COR-L47 (cell line): ENCODE measurements around the gene RBFOX2.
A peak's percentile ranks its signal among the peaks of the same experiment; 100 is the strongest.
"Not testable (repeated sequence)": the region's sequence is repeated elsewhere in the genome, so short reads cannot be mapped to it uniquely, and the experiment has no call there.

Experiments used
- DNase-seq: peaks from one replicate; lab custom pipeline; 2025; lab: John Stamatoyannopoulos, UW

Gene RBFOX2

GRCh38 chr22:36042240-36042639 is 13.6 kb upstream of the RBFOX2 start:
- DNase-seq: no peak

GRCh38 chr22:36039125-36039524 is 10.5 kb upstream of the RBFOX2 start:
- no peak for DNase-seq

DNA sequence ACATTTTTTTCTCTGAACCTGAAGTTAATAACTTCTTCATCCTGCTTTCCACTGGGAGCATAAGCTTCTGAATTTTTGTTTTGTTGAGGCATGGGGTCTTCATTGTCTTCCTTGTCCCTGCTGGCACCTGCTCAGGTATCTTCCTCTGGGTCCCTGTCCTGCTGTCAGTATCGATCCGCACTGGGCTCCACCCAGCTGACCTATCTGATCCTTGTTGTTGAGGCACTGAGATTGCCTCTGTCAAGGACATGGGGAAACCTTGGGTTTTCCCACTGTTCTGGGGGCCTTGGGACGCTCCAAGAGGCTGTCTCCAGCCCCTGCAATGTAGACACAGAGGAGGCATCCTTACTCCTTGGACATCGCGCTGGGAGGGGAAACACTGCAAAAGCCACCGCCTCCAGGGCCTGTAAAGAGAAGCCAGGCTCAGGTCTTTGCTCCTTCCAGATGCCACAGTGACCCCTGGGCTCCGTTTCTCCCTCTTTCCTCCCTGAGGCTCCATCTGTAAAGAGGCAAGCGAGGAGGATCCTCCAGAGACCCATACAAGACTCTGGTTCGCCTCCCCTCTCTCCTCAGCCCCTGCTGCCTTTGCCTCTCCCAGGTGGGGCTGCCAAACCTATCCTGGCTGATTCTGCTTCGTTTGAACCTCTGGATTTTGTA is 8.6 kb upstream of the RBFOX2 start:
- no peak for DNase-seq

- DNase-seq: no peak
Measured at GRCh38 chr22:36036167-36036624, 7.6 kb upstream of the RBFOX2 start.

DNA sequence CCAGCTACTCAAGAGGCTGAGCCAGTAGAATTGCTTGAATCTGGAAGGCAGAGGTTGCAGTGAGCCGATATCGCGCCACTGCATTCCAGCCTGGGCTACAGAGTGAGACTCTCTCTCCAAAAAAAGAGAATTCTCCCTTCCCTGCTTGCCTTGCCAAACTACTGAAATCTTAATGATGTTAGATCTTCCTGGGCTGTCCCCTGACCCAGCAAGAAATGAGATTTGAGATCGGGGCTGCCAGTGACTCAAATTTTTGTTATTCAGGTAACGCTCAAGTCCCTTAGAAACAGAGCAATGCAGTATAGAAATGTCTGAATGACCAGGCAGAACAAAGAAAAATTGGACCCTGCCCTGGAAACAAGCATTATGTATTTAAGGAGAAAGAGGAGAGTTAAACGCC is 4.0 kb upstream of the RBFOX2 start:
- no peak for DNase-seq

DNA sequence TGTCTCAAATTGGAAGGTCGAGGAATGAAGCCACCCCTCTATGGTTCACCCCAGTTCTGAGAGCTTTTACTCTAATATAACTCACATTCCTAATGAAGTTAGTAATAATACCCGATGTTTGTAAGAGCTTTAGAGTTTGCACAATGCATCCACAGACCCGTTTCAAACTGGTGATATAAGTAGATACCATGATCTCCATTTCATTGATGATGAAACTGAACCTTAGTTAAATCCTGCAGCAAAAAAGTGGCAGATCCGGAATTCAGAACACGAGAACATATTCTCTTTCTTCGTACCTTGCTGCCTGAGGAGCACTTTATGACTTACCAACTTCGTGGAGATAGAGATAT is 757 bp upstream of the RBFOX2 start:
- no peak for DNase-seq

- DNase-seq: peak; percentile 59
Measured at GRCh38 chr22:36027935-36028645, 534 bp downstream of the RBFOX2 start.

- DNase-seq: no peak
Measured at GRCh38 chr22:36027579-36027934, 1.1 kb downstream of the RBFOX2 start.

DNA sequence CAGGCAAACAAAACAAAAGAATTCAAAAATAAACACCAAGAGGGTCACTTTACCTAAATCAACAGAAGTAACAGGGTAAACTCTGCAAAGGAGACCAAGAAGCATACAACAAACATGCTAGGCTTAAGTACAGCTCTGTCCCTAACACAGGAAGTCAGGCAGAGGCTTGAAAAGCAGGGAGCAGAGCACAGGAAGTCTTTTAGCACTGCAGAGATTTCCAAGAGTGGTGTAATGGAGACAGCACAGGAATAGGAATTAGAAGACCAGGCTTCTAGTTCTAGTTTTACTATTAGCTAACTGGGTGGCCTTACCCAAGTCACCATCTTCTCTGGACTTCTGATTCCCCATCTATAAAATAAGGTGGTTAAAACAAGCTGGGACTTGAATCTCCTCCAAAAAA is 1.9 kb downstream of the RBFOX2 start:
- no peak for DNase-seq

DNA sequence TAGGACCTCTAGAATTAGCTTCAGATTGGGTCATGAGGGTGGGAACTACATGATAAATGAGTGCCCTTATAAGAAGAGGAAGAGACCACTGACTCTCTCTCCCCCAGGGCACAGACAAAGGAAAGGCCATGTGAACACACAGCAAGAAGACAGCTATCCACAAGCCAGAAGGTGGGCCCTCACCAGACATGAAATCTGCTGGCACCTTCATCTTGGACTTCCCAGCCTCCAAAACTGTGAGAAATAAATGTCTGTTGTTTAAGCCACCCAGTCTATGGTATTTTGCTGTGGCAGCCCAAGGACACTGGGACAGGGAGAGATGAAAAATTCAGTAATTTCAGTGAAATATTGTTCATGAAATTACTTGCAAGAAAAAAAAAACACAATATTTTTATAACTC is 5.9 kb downstream of the RBFOX2 start:
- no peak for DNase-seq

DNA sequence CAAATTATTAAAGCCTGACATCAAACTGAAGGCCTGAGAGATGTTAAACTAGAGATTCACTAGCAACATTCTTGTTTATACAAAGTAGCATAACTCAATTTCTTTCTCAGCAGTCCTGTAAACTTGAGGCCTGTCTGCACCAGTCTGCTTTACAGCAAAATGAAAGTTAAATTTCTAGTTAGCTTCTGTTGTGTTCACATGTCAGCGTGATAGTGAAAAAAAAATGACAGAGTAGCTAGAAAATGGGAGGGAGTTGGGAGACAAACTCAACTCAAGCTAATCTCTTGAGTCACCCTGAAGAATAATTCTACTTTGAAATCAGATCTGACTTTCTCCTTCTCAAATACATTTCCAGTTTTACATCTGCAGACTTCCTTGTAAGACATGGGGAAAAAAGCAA is 6.5 kb downstream of the RBFOX2 start:
- no peak for DNase-seq

DNA sequence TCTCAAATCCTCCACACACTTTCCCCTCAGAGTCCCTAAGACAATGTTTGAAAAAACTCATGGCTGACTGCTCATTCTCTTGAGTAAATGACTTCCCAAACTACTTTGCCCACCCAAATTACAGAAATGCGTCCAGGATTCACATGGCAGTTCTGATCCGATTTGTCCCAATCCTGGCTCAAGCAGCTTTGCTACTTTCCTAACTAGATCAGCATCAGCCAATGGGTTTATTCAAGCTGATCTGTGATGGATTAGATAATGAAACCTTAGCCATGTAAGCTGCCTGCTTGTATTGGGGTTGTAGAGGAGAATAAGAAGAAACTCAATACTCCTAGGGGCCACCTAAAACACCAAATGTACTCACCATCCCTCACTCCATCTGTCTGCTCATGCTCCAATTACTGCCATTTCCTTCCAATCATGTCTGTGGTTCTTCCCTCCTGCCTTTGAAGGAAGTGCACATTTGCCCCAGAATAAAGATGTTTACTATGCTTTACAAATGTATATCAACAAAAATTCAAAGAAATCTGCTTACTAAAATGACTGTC is 6.9 kb downstream of the RBFOX2 start:
- DNase-seq: no peak

DNA sequence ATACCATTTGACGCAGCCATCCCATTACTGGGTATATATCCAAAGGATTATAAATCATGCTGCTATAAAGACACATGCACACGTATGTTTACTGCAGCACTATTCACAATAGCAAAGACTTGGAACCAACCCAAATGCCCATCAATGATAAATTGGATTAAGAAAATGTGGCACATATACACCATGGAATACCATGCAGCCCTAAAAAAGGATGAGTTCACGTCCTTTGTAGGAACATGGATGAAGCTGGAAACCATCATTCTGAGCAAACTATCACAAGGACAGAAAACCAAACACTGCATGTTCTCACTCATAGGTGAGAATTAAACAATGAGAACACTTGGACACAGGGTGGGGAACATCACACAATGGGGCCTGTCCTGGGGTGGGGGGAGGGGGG is 7.8 kb downstream of the RBFOX2 start:
- DNase-seq: not testable (repeated sequence)

- peak; percentile 31 for DNase-seq
Measured at GRCh38 chr22:36017651-36018091, 11.0 kb downstream of the RBFOX2 start.

DNA sequence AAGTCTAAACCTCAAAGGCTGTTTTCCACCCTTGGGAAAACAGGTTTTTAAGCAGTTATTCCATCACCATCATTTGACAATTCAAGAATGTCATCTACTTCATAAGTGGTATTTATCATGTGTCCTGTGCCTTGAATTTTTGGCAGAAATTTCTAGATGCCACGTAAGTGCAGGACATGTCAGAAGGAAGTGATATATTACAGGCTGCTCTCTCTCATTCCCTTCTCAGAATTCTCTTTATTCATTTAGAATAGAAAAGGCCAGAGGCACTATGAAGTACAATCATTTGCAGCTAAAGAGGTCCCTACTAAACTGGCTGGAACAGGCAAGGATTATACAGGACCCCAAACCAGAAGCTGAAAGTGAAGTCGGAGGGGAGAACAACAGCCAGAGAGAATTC is 11.9 kb downstream of the RBFOX2 start:
- DNase-seq: no peak

DNA sequence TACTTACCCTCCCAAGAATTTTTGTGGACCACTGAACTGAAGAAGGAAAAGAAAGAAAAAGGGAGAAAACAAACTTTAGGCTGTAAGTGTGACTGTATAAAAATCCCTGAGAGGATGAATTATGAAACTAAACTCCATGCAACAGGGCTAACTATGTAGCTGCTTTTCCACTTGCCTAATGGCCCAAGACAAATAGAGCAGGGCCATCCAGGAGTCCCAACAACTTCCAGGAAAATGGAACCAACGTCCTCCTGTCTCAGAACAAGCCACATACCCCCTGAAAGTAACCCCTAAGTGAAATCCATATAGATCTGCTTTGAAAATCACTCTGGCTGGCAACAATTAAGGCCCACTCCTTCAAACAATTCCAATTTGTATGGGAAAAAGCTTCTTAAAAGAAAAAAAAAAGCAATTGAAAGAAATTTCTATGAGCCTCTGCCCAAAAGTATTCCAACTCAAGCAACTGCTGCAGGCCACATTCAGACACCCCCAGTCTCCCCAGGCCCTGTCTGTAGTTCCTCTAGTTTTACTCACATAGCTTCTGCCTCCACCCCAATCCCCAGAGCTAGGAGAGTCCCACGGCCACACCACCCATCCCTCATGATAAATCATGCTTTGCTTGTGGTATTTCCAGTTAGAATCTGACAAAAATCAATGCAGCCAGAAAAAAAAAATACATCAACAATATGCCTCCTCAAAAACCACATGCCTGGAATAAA is 12.7 kb downstream of the RBFOX2 start:
- no peak for DNase-seq

DNA sequence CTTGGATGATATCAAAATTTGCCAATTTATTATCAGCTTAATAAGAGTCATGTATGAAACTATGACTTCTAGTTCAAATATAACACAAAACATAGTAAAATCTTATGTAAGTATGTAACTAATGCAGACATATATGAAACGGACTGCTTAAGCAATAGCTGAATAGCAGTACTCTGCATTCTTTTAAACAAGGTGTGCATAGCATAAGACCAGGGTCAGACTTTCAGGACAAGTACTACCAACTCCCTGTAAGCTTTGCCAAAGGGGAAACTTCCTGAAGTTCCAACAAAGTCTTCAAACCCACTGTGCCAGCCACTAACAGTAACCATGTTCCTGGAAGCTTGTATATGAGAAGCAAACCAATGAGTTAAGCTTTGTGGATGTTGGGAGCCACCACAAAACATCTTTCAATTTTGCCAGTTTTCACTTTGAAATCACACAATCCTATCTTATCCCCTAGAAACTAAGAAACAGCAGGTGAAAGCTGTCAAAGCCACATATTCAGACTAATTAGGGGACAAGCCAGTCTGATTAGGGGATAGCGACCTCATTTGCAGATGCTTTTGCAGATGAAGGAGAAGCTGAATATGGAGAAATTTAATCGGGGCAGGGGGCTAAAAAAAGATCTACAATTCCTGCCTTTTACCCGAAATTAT is 13.3 kb downstream of the RBFOX2 start:
- no peak for DNase-seq

- DNase-seq: no peak
Measured at GRCh38 chr22:36014546-36015074, 14.0 kb downstream of the RBFOX2 start.

DNA sequence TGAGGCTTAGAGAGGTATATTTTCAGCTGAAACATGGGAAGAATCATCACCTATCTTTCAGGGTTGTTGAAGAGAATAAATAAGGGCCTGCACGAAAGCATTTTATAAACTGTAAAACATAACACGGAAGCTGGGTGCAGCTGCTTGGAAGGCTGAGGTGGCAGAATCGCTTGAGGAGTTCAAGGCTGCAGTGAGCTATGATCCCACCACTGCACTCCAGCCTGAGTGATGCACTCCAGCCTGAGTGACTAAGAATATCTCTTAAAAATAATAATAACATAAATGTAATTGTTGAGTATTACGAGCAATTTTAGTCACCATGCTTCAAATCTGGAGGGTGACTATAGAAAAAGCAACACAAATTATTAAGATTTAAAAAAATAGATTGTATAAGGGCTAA is 16.3 kb downstream of the RBFOX2 start:
- no peak for DNase-seq

- DNase-seq: no peak
Measured at GRCh38 chr22:36010882-36011281, 17.7 kb downstream of the RBFOX2 start.

GRCh38 chr22:36010090-36010489 is 18.5 kb downstream of the RBFOX2 start:
- no peak for DNase-seq

DNA sequence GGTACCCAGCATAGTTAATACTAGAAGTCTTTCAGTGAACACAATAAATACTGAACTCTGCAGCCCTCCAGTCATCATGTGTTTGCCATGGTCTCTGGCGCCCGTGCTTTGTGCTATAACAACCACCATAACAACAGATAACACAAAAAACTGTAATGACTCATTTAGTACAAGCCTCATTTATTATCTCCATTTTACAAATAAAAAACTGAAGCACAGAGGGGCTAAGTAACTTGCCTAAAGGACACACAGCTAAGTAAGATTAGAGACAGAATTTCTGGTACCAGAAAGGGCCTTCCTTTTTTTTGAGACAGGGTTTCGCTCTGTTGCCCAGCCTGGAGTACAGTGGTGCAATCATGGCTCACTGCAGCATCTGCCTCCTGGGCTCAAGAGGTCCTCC is 19.5 kb downstream of the RBFOX2 start:
- DNase-seq: no peak
